ENCODE results near the gene ENPP7.

Gene ENPP7

GRCh38 chr17:79691931-79692330 lies 38.8 kb upstream of the ENPP7 start:
- Histone ChIP-seq H3K27me3 (ENCODE audit: control insufficient read depth, insufficient read depth, low read length, poor library complexity, severe bottlenecking) (no peaks in the 10 kb centered on the region), H3K4me3 (ENCODE audit: insufficient read depth, low read depth, low read length) (no peak overlapping the region), H3K9me3 (ENCODE audit: control insufficient read depth, low read length) (no peaks in the 10 kb centered on the region), H3K36me3 (ENCODE audit: control insufficient read depth, insufficient read depth, low read length) (no peaks in the 10 kb centered on the region), H3K27ac (ENCODE audit: insufficient read depth, low read depth, low read length, poor library complexity, severe bottlenecking) (no peak overlapping the region), H3K4me1 (ENCODE audit: control insufficient read depth, insufficient read depth, low read length) (peaks cover 6% of the 10 kb centered on the region)
- 61 to 65% methylated on average over 9 of the region's 9 CpGs for WGBS, 2 experiments

- H3K36me3 ChIP-seq (ENCODE audit: control insufficient read depth, insufficient read depth, low read length), result no peaks in the 10 kb centered on the region
Observed at GRCh38 chr17:79693419-79693818, 37.3 kb upstream of the ENPP7 start.

GRCh38 chr17:79695293-79695790 lies 35.4 kb upstream of the ENPP7 start:
- H3K27me3 ChIP-seq (ENCODE audit: control insufficient read depth, insufficient read depth, low read length, poor library complexity, severe bottlenecking), result no peaks in the 10 kb centered on the region
- no peaks in the 10 kb centered on the region for H3K36me3 ChIP-seq (ENCODE audit: control insufficient read depth, insufficient read depth, low read length)
- 84 to 85% methylated on average over 14 of the region's 14 CpGs for WGBS, 2 experiments
- H3K4me3 ChIP-seq (ENCODE audit: insufficient read depth, low read depth, low read length), result no peak overlapping the region
- no peaks in the 10 kb centered on the region for H3K9me3 ChIP-seq (ENCODE audit: control insufficient read depth, low read length)
- H3K4me1 ChIP-seq (ENCODE audit: control insufficient read depth, insufficient read depth, low read length), result peaks cover 6% of the 10 kb centered on the region
- H3K27ac ChIP-seq (ENCODE audit: insufficient read depth, low read depth, low read length, poor library complexity, severe bottlenecking), result no peak overlapping the region

More at GRCh38 chr17:79693419-79693818, 37.3 kb upstream of the ENPP7 start:
- Histone ChIP-seq H3K9me3 (ENCODE audit: control insufficient read depth, low read length) (no peaks in the 10 kb centered on the region), H3K27me3 (ENCODE audit: control insufficient read depth, insufficient read depth, low read length, poor library complexity, severe bottlenecking) (no peaks in the 10 kb centered on the region), H3K4me3 (ENCODE audit: insufficient read depth, low read depth, low read length) (no peak overlapping the region), H3K27ac (ENCODE audit: insufficient read depth, low read depth, low read length, poor library complexity, severe bottlenecking) (no peak overlapping the region), H3K4me1 (ENCODE audit: control insufficient read depth, insufficient read depth, low read length) (peaks cover 6% of the 10 kb centered on the region)
- 74 to 75% methylated on average over 9 of the region's 9 CpGs for WGBS, 2 experiments

- no peaks in the 10 kb centered on the region for H3K27me3 ChIP-seq (ENCODE audit: control insufficient read depth, insufficient read depth, low read length, poor library complexity, severe bottlenecking)
- H3K36me3 ChIP-seq (ENCODE audit: control insufficient read depth, insufficient read depth, low read length), result no peaks in the 10 kb centered on the region
- peaks cover 6% of the 10 kb centered on the region for H3K4me1 ChIP-seq (ENCODE audit: control insufficient read depth, insufficient read depth, low read length)
- WGBS, 2 experiments, result 79 to 85% methylated on average over 11 of the region's 14 CpGs
- no peaks in the 10 kb centered on the region for H3K9me3 ChIP-seq (ENCODE audit: control insufficient read depth, low read length)
- no peak overlapping the region for H3K4me3 ChIP-seq (ENCODE audit: insufficient read depth, low read depth, low read length)
- H3K27ac ChIP-seq (ENCODE audit: insufficient read depth, low read depth, low read length, poor library complexity, severe bottlenecking), result no peak overlapping the region
Observed at GRCh38 chr17:79695797-79696609, 34.7 kb upstream of the ENPP7 start.

- no peaks in the 10 kb centered on the region for H3K36me3 ChIP-seq (ENCODE audit: control insufficient read depth, insufficient read depth, low read length)
- H3K27me3 ChIP-seq (ENCODE audit: control insufficient read depth, insufficient read depth, low read length, poor library complexity, severe bottlenecking), result no peaks in the 10 kb centered on the region
- H3K4me3 ChIP-seq (ENCODE audit: insufficient read depth, low read depth, low read length), result no peak overlapping the region
- H3K9me3 ChIP-seq (ENCODE audit: control insufficient read depth, low read length), result no peaks in the 10 kb centered on the region
- 84 to 86% methylated on average over 17 of the region's 17 CpGs for WGBS, 2 experiments
- peaks cover 6% of the 10 kb centered on the region for H3K4me1 ChIP-seq (ENCODE audit: control insufficient read depth, insufficient read depth, low read length)
- no peak overlapping the region for H3K27ac ChIP-seq (ENCODE audit: insufficient read depth, low read depth, low read length, poor library complexity, severe bottlenecking)
Observed at GRCh38 chr17:79696610-79696982, 34.1 kb upstream of the ENPP7 start.

- H3K27ac ChIP-seq (ENCODE audit: insufficient read depth, low read depth, low read length, poor library complexity, severe bottlenecking), result no peak overlapping the region
- no peaks in the 10 kb centered on the region for H3K9me3 ChIP-seq (ENCODE audit: control insufficient read depth, low read length)
- peaks cover 6% of the 10 kb centered on the region for H3K4me1 ChIP-seq (ENCODE audit: control insufficient read depth, insufficient read depth, low read length)
- 70 to 77% methylated on average over 15 of the region's 15 CpGs for WGBS, 2 experiments
- no peak overlapping the region for H3K4me3 ChIP-seq (ENCODE audit: insufficient read depth, low read depth, low read length)
- H3K27me3 ChIP-seq (ENCODE audit: control insufficient read depth, insufficient read depth, low read length, poor library complexity, severe bottlenecking), result no peaks in the 10 kb centered on the region
- H3K36me3 ChIP-seq (ENCODE audit: control insufficient read depth, insufficient read depth, low read length), result no peaks in the 10 kb centered on the region
Observed at GRCh38 chr17:79698146-79698846, 32.4 kb upstream of the ENPP7 start.

- H3K36me3 ChIP-seq (ENCODE audit: control insufficient read depth, insufficient read depth, low read length), result no peaks in the 10 kb centered on the region
- no peaks in the 10 kb centered on the region for H3K27me3 ChIP-seq (ENCODE audit: control insufficient read depth, insufficient read depth, low read length, poor library complexity, severe bottlenecking)
- no peaks in the 10 kb centered on the region for H3K9me3 ChIP-seq (ENCODE audit: control insufficient read depth, low read length)
- no peak overlapping the region for H3K27ac ChIP-seq (ENCODE audit: insufficient read depth, low read depth, low read length, poor library complexity, severe bottlenecking)
- no peak overlapping the region for H3K4me3 ChIP-seq (ENCODE audit: insufficient read depth, low read depth, low read length)
- WGBS, 2 experiments, result 91 to 92% methylated on average over 12 of the region's 12 CpGs
- peaks cover 6% of the 10 kb centered on the region for H3K4me1 ChIP-seq (ENCODE audit: control insufficient read depth, insufficient read depth, low read length)
Observed at GRCh38 chr17:79699386-79700036, 31.2 kb upstream of the ENPP7 start.

GRCh38 chr17:79700592-79700991 lies 30.2 kb upstream of the ENPP7 start:
- Histone ChIP-seq H3K27ac (ENCODE audit: insufficient read depth, low read depth, low read length, poor library complexity, severe bottlenecking) (no peak overlapping the region), H3K4me3 (ENCODE audit: insufficient read depth, low read depth, low read length) (no peak overlapping the region), H3K36me3 (ENCODE audit: control insufficient read depth, insufficient read depth, low read length) (no peaks in the 10 kb centered on the region), H3K4me1 (ENCODE audit: control insufficient read depth, insufficient read depth, low read length) (peaks cover 5% of the 10 kb centered on the region), H3K27me3 (ENCODE audit: control insufficient read depth, insufficient read depth, low read length, poor library complexity, severe bottlenecking) (no peaks in the 10 kb centered on the region), H3K9me3 (ENCODE audit: control insufficient read depth, low read length) (no peaks in the 10 kb centered on the region)
- WGBS, 2 experiments, result 69 to 83% methylated on average over 5 of the region's 5 CpGs

GRCh38 chr17:79702034-79702433 lies 28.7 kb upstream of the ENPP7 start:
- Histone ChIP-seq H3K4me3 (ENCODE audit: insufficient read depth, low read depth, low read length) (no peak overlapping the region), H3K9me3 (ENCODE audit: control insufficient read depth, low read length) (no peaks in the 10 kb centered on the region), H3K27ac (ENCODE audit: insufficient read depth, low read depth, low read length, poor library complexity, severe bottlenecking) (no peak overlapping the region), H3K36me3 (ENCODE audit: control insufficient read depth, insufficient read depth, low read length) (no peaks in the 10 kb centered on the region), H3K27me3 (ENCODE audit: control insufficient read depth, insufficient read depth, low read length, poor library complexity, severe bottlenecking) (no peaks in the 10 kb centered on the region), H3K4me1 (ENCODE audit: control insufficient read depth, insufficient read depth, low read length) (peaks cover 6% of the 10 kb centered on the region)
- 71 to 72% methylated on average over 13 of the region's 13 CpGs for WGBS, 2 experiments
